Thoracic aorta (tissue), 2 donors: Measurements from ENCODE around the gene TRIM59. TPM values are rescaled to one million over a fixed set of nuclear protein-coding genes. Genes with fewer than 3 reads are reported as not detected.

Experiments
- ATAC-seq: fragments of 150-250 bp; one replicate; pipeline ENCODE4 v1.8.0; 2017; ENCODE audit warnings: low read depth; ENCODE audit not compliant: insufficient number of reproducible peaks, low FRiP score
- DNase-seq: peaks from one replicate; pipeline ENCODE4 v3.0.0-alpha.2; 2020; ENCODE audit warnings: low spot score
- H3K27ac ChIP-seq, 2 donors: fragments of 200-600 bp; sonication (generic); 1 replicate in 1 of 2; 2 replicates in 1 of 2; pipeline ENCODE4 v1.5.1; 2016; ENCODE audit warnings: mild to moderate bottlenecking in 2 of 2, moderate library complexity in 2 of 2
- H3K27me3 ChIP-seq: fragments of 200-600 bp; sonication (generic); replicated peaks from 2 replicates; pipeline ENCODE4 v1.6.0; 2016; ENCODE audit warnings: mild to moderate bottlenecking; ENCODE audit not compliant: insufficient read depth
- H3K36me3 ChIP-seq: fragments of 200-600 bp; sonication (generic); one replicate; pipeline ENCODE4 v1.5.1; 2016
- H3K4me1 ChIP-seq, 2 donors: fragments of 200-600 bp; sonication (generic); 1 replicate in 1 of 2; 2 replicates in 1 of 2; pipeline versions ENCODE4 v1.5.1 to v1.6.0; 2016; ENCODE audit warnings: low read depth in 2 of 2, mild to moderate bottlenecking in 1 of 2; ENCODE audit not compliant: control insufficient read depth in 1 of 2
- H3K4me3 ChIP-seq: fragments of 200-600 bp; sonication (generic); 2 replicates; pipeline ENCODE4 v1.5.1; 2016; ENCODE audit warnings: mild to moderate bottlenecking
- H3K9me3 ChIP-seq: fragments of 200-600 bp; sonication (generic); 2 replicates; pipeline ENCODE4 v1.5.1; 2016
- total RNA-seq, 2 donors: library from RNA; depleted of rRNA; stranded (reverse); fragments of >200 nt; gene quantifications; one replicate each; pipeline versions ENCODE4 v1.1.0 to v1.2.3, GENCODE V29; 2016
- TF ChIP-seq, protein P1 (sequence below): fragments of 200-600 bp; sonication (generic); IDR thresholded peaks from one replicate; pipeline ENCODE4 v1.5.1; 2019; ENCODE audit warnings: antibody characterized with exemption

Gene TRIM59
- total RNA-seq, 2 donors from 2014 or later, result 4.1 to 5.3 TPM

DNA sequence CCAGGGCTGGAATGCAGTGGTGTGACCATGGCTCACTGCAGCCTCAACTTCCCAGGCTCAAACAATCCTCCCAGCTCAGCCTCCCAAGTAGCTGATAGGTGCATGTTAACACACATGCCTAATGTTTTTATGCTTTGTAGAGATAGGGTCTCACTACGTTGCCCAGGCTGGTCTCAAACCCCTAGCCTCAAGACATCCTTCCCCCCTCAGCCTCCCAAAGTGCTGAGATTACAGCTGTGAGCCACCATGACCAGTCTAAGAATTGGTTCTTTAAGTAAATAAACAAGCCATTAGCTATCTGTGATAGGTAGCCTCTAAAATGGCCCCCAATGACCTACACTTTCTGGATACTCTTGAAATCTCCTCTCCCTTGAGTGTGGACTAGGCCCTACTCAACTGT, 3.7 kb downstream of the TRIM59 start:
- Histone ChIP-seq H3K9me3 (no peaks in the 10 kb centered on the region), H3K4me1 (peaks cover 0 to 26% of the 10 kb centered on the region in 2 donors), H3K36me3 (no peaks in the 10 kb centered on the region), H3K27ac (no peak overlapping the region), H3K27me3 (no peaks in the 10 kb centered on the region), H3K4me3 (no peak overlapping the region)
- ATAC-seq (no peak), DNase-seq (no peak)
- TF ChIP-seq, protein P1, sequence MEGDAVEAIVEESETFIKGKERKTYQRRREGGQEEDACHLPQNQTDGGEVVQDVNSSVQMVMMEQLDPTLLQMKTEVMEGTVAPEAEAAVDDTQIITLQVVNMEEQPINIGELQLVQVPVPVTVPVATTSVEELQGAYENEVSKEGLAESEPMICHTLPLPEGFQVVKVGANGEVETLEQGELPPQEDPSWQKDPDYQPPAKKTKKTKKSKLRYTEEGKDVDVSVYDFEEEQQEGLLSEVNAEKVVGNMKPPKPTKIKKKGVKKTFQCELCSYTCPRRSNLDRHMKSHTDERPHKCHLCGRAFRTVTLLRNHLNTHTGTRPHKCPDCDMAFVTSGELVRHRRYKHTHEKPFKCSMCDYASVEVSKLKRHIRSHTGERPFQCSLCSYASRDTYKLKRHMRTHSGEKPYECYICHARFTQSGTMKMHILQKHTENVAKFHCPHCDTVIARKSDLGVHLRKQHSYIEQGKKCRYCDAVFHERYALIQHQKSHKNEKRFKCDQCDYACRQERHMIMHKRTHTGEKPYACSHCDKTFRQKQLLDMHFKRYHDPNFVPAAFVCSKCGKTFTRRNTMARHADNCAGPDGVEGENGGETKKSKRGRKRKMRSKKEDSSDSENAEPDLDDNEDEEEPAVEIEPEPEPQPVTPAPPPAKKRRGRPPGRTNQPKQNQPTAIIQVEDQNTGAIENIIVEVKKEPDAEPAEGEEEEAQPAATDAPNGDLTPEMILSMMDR, result no peak

DNA sequence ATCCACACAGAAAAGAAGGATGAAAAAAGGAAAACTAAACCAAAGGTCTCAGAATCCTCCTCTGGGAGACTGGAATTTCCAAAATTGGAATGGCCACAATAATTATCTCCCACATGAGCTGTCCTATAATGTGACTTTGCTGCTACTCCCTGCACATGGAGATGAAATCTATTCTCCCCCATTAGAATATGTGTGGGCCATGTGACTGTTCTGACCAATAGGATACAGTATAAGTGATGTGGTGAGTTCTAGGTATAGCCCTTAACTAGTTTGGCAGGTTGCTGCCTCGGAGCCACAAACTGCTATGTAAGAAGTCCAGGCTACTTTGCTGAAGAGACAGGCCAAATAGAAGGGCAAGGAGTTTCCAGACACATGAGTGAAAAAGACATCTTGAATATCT, 5.2 kb downstream of the TRIM59 start:
- H3K27ac ChIP-seq, result no peak overlapping the region
- H3K36me3 ChIP-seq, result no peaks in the 10 kb centered on the region
- no peaks in the 10 kb centered on the region for H3K27me3 ChIP-seq
- ATAC-seq (no peak), DNase-seq (no peak)
- no peak overlapping the region for H3K4me3 ChIP-seq
- H3K9me3 ChIP-seq, result no peaks in the 10 kb centered on the region
- TF ChIP-seq, protein P1, result no peak
- H3K4me1 ChIP-seq, result peaks cover 0 to 14% of the 10 kb centered on the region in 2 donors

DNA sequence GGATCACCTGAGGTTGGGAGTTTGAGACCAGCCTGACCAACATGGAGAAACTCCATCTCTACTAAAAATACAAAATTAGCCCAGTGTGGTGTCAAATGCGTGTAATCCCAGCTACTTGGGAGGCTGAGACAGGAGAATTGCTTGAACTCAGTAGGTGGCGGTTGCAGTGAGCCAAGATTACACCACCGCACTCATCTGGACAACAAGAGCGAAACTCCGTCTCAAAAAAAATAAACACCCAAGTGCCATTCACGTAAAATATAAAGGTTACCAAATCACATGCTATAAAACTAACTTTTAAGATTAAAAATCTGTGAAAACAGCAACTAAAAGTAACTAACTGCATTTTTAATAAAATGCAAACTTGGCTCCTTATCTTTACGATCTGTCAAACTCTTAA, 8.9 kb downstream of the TRIM59 start:
- Histone ChIP-seq H3K9me3 (no peaks in the 10 kb centered on the region), H3K4me3 (no peak overlapping the region), H3K36me3 (no peaks in the 10 kb centered on the region), H3K4me1 (no peaks in the 10 kb centered on the region), H3K27ac (no peak overlapping the region), H3K27me3 (no peaks in the 10 kb centered on the region)
- no peak for DNase-seq
- TF ChIP-seq, protein P1, result no peak
- no peak for ATAC-seq

DNA sequence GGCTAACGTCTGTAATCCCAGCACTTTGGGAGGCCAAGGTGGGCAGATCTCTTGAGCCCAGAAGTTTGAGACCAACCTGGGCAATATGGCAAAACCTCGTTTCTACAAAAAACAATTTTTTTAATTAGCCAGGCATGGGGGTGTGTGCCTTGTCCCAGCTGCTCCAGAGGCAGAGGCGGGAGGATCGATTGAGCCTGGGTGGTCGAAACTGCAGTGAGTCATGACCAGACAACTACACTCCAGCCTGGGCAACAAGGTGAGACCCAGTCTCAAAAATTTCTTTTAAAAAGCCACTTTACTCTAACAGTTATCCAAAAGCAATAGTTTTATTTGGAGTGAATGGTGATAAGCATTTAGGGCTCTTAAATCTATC, 12.5 kb downstream of the TRIM59 start:
- Histone ChIP-seq H3K4me3 (no peak overlapping the region), H3K36me3 (peaks cover 4% of the 10 kb centered on the region), H3K27me3 (no peaks in the 10 kb centered on the region), H3K4me1 (no peaks in the 10 kb centered on the region), H3K27ac (no peak overlapping the region), H3K9me3 (no peaks in the 10 kb centered on the region)
- ATAC-seq, result no peak
- DNase-seq, result no peak
- TF ChIP-seq, protein P1, result no peak

DNA sequence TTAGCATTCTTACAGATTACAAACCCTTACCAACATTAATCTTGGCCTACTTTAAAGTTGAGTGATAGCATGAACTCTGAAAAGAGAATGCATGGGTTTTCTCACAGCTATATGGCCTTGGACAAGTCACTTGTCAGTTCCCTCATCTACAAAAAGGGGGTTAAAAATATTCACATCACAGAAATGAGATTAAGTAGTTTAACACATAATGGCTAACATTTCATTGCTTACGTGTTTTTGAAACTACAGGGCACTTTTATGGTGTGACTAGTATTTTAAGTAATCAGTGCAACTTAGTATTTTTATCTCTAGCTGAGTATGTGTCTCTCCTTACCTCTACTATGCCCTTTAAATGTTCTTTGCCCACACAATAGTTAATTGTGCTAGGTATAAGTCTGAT, 13.8 kb downstream of the TRIM59 start:
- TF ChIP-seq, protein P1, result no peak
- ATAC-seq, result no peak
- no peaks in the 10 kb centered on the region for H3K27me3 ChIP-seq
- no peaks in the 10 kb centered on the region for H3K4me1 ChIP-seq
- H3K4me3 ChIP-seq, result no peak overlapping the region
- H3K27ac ChIP-seq, result no peak overlapping the region
- H3K9me3 ChIP-seq, result no peaks in the 10 kb centered on the region
- H3K36me3 ChIP-seq, result peaks cover 10% of the 10 kb centered on the region
- DNase-seq, result no peak
